Progenitor cell of endocrine pancreas (in vitro differentiated cells): ENCODE measurements around the gene MECP2. TPM values are rescaled to one million over a fixed set of nuclear protein-coding genes. Genes with fewer than 3 reads are reported as not detected.

Source experiments
- DNase-seq: peaks from one replicate; pipeline ENCODE4 v3.0.0; 2021; ENCODE audit warnings: low spot score; ENCODE audit not compliant: unreplicated experiment
- H3K27ac Mint-ChIP-seq: 2 replicates; pipeline ENCODE4 v1.8.0; 2021; ENCODE audit warnings: mild to moderate bottlenecking, moderate library complexity, mixed read lengths
- H3K27me3 Mint-ChIP-seq: 2 replicates; pipeline ENCODE4 v1.8.0; 2021; ENCODE audit warnings: mixed read lengths
- H3K36me3 Mint-ChIP-seq: 2 replicates; pipeline ENCODE4 v1.8.0; 2022; ENCODE audit warnings: mixed read lengths; ENCODE audit not compliant: insufficient read depth
- H3K4me1 Mint-ChIP-seq: 2 replicates; pipeline ENCODE4 v1.8.0; 2021; ENCODE audit warnings: low read depth, mixed read lengths
- H3K4me3 Mint-ChIP-seq: 2 replicates; pipeline ENCODE4 v1.8.0; 2021; ENCODE audit warnings: low read depth, mild to moderate bottlenecking, moderate library complexity, mixed read lengths
- H3K9me3 Mint-ChIP-seq: 2 replicates; pipeline ENCODE4 v1.8.0; 2021; ENCODE audit warnings: low read depth, mixed read lengths
- CTCF ChIP-seq: fragments of 200-600 bp; sonication (generic); IDR thresholded peaks from one replicate; pipeline ENCODE4 v1.5.0; 2021; ENCODE audit warnings: antibody characterized with exemption, mild to moderate bottlenecking; ENCODE audit not compliant: unreplicated experiment
- total RNA-seq: library from RNA; stranded (reverse); gene quantifications from 2 replicates; pipeline ENCODE4 v1.2.1, GENCODE V29; 2021

MECP2 gene
- total RNA-seq, 1 donor from 2014 or later: 47.6 TPM

- Mint-ChIP-seq H3K9me3 (peaks cover 20% of the 10 kb centered on the region), H3K4me1 (peaks cover 26% of the 10 kb centered on the region), H3K36me3 (peaks cover 19% of the 10 kb centered on the region), H3K27me3 (no peaks in the 10 kb centered on the region), H3K4me3 (no peak overlapping the region), H3K27ac (no peak overlapping the region)
- DNase-seq: no peak
- TF ChIP-seq CTCF: no peak
Measured at GRCh38 chrX:154046940-154047610, 50.4 kb downstream of the MECP2 start.

- Mint-ChIP-seq H3K9me3 (peaks cover 16% of the 10 kb centered on the region), H3K27ac (peak overlapping the region; percentile 73), H3K4me1 (peaks cover 26% of the 10 kb centered on the region), H3K4me3 (no peak overlapping the region), H3K27me3 (no peaks in the 10 kb centered on the region), H3K36me3 (peaks cover 17% of the 10 kb centered on the region)
- no peak for TF ChIP-seq CTCF
- DNase-seq: no peak
Measured at GRCh38 chrX:154046031-154046781, 51.3 kb downstream of the MECP2 start.

GRCh38 chrX:154044091-154044490, 53.4 kb downstream of the MECP2 start:
- H3K27me3 Mint-ChIP-seq: no peaks in the 10 kb centered on the region

GRCh38 chrX:154043003-154043763, 54.3 kb downstream of the MECP2 start:
- peaks cover 14% of the 10 kb centered on the region for H3K4me1 Mint-ChIP-seq
- peaks cover 9% of the 10 kb centered on the region for H3K36me3 Mint-ChIP-seq
- H3K27me3 Mint-ChIP-seq: no peaks in the 10 kb centered on the region
- no peak for DNase-seq
- TF ChIP-seq CTCF: no peak
- H3K9me3 Mint-ChIP-seq: peaks cover 18% of the 10 kb centered on the region
- no peak overlapping the region for H3K4me3 Mint-ChIP-seq
- H3K27ac Mint-ChIP-seq: no peak overlapping the region

More at GRCh38 chrX:154044091-154044490, 53.4 kb downstream of the MECP2 start:
- no peak for DNase-seq
- TF ChIP-seq CTCF: no peak
- Mint-ChIP-seq H3K4me1 (peaks cover 15% of the 10 kb centered on the region), H3K27ac (no peak overlapping the region), H3K36me3 (peaks cover 12% of the 10 kb centered on the region), H3K4me3 (no peak overlapping the region), H3K9me3 (peaks cover 15% of the 10 kb centered on the region)

GRCh38 chrX:154040863-154041262, 56.7 kb downstream of the MECP2 start:
- no peak overlapping the region for H3K4me3 Mint-ChIP-seq
- TF ChIP-seq CTCF: no peak
- H3K27ac Mint-ChIP-seq: no peak overlapping the region
- DNase-seq: no peak
- peaks cover under 1% of the 10 kb centered on the region for H3K4me1 Mint-ChIP-seq
- H3K27me3 Mint-ChIP-seq: no peaks in the 10 kb centered on the region
- peaks cover 3% of the 10 kb centered on the region for H3K36me3 Mint-ChIP-seq
- peaks cover 8% of the 10 kb centered on the region for H3K9me3 Mint-ChIP-seq
